ENCODE measurements around the gene SCG5.
A peak's percentile ranks its signal among the peaks of the same experiment; 100 is the strongest.
"Not testable (repeated sequence)": the region's sequence is repeated elsewhere in the genome, so short reads cannot be mapped to it uniquely, and the experiment has no call there.

Gene SCG5, protein sequence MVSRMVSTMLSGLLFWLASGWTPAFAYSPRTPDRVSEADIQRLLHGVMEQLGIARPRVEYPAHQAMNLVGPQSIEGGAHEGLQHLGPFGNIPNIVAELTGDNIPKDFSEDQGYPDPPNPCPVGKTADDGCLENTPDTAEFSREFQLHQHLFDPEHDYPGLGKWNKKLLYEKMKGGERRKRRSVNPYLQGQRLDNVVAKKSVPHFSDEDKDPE

GRCh38 chr15:32641517-32642059, at the start of gene SCG5:
TSS of gene SCG5 (plus strand) at chr15:32641710. CDS start at chr15:32643593, 1,883 bp downstream.
- Histone ChIP-seq H3K4me1 (ENCODE audit: control insufficient read depth in 1 of 2, insufficient read depth in 1 of 2, low read depth in 1 of 2, low read length in 1 of 2) (no peaks in the 10 kb centered on the region), H3K27me3 (peaks cover 30% of the 10 kb centered on the region), H3K9me3 (no peaks in the 10 kb centered on the region), H3K27ac (no peak within 1 kb of the TSS), H3K36me3 (peaks cover 29% of the 10 kb centered on the region), H3K4me3 (ENCODE audit: low read depth in 1 of 2, low read length in 1 of 2) (no peak within 1 kb of the TSS)
- TF ChIP-seq, protein P1, sequence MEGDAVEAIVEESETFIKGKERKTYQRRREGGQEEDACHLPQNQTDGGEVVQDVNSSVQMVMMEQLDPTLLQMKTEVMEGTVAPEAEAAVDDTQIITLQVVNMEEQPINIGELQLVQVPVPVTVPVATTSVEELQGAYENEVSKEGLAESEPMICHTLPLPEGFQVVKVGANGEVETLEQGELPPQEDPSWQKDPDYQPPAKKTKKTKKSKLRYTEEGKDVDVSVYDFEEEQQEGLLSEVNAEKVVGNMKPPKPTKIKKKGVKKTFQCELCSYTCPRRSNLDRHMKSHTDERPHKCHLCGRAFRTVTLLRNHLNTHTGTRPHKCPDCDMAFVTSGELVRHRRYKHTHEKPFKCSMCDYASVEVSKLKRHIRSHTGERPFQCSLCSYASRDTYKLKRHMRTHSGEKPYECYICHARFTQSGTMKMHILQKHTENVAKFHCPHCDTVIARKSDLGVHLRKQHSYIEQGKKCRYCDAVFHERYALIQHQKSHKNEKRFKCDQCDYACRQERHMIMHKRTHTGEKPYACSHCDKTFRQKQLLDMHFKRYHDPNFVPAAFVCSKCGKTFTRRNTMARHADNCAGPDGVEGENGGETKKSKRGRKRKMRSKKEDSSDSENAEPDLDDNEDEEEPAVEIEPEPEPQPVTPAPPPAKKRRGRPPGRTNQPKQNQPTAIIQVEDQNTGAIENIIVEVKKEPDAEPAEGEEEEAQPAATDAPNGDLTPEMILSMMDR (IDR thresholded peaks at IDR 0.05) = no peak

DNA sequence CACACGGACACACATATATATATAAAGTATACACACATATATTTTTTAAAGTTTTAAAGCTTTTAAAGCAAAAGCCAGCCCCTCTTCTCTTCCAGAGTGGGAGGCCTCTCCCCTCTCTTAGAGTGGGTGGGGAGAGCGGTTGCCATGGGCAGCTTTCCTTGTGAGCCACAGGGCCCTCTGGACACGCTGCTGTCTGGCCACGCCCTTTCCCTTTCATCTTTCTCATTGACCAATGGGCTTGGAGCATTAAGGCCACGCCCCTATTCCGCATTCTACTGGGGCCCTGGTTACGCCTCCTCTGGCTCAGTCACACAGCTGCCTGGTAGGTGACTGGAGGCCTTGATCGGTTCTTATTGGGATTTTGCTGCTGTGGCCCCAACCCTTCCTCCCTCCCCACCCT, 48.4 kb upstream of the SCG5 start, which contains the start of gene GOLGA8N:
TSS of gene GOLGA8N (plus strand) at position 306 of the 400 bp plus-strand sequence.
- H3K27me3 ChIP-seq; H3K9me3 ChIP-seq; H3K4me1 ChIP-seq (ENCODE audit: control insufficient read depth in 1 of 2, insufficient read depth in 1 of 2, low read depth in 1 of 2, low read length in 1 of 2); H3K36me3 ChIP-seq; H3K27ac ChIP-seq; H3K4me3 ChIP-seq (ENCODE audit: low read depth in 1 of 2, low read length in 1 of 2): not testable (repeated sequence)

GRCh38 chr15:32609518-32609917, 32.0 kb upstream of the SCG5 start:
- H3K4me1 ChIP-seq (ENCODE audit: control insufficient read depth in 1 of 2, insufficient read depth in 1 of 2, low read depth in 1 of 2, low read length in 1 of 2); H3K27ac ChIP-seq; H3K4me3 ChIP-seq (ENCODE audit: low read depth in 1 of 2, low read length in 1 of 2); H3K36me3 ChIP-seq; H3K27me3 ChIP-seq; H3K9me3 ChIP-seq: not testable (repeated sequence)

GRCh38 chr15:32610719-32611118, 30.8 kb upstream of the SCG5 start:
- H3K27me3 ChIP-seq; H3K4me3 ChIP-seq (ENCODE audit: low read depth in 1 of 2, low read length in 1 of 2); H3K36me3 ChIP-seq; H3K9me3 ChIP-seq; H3K4me1 ChIP-seq (ENCODE audit: control insufficient read depth in 1 of 2, insufficient read depth in 1 of 2, low read depth in 1 of 2, low read length in 1 of 2); H3K27ac ChIP-seq: not testable (repeated sequence)

GRCh38 chr15:32614712-32615050, 26.8 kb upstream of the SCG5 start:
- peak overlapping the region; percentile 66 to 74 for H3K4me3 ChIP-seq (ENCODE audit: low read depth in 1 of 2, low read length in 1 of 2)
- not testable (repeated sequence) for H3K27me3 ChIP-seq, H3K36me3 ChIP-seq, H3K9me3 ChIP-seq
- H3K27ac ChIP-seq = peak overlapping the region; percentile 84
- H3K4me1 ChIP-seq (ENCODE audit: control insufficient read depth in 1 of 2, insufficient read depth in 1 of 2, low read depth in 1 of 2, low read length in 1 of 2) = peaks cover 0 to 10% of the 10 kb centered on the region in 2 experiments

DNA sequence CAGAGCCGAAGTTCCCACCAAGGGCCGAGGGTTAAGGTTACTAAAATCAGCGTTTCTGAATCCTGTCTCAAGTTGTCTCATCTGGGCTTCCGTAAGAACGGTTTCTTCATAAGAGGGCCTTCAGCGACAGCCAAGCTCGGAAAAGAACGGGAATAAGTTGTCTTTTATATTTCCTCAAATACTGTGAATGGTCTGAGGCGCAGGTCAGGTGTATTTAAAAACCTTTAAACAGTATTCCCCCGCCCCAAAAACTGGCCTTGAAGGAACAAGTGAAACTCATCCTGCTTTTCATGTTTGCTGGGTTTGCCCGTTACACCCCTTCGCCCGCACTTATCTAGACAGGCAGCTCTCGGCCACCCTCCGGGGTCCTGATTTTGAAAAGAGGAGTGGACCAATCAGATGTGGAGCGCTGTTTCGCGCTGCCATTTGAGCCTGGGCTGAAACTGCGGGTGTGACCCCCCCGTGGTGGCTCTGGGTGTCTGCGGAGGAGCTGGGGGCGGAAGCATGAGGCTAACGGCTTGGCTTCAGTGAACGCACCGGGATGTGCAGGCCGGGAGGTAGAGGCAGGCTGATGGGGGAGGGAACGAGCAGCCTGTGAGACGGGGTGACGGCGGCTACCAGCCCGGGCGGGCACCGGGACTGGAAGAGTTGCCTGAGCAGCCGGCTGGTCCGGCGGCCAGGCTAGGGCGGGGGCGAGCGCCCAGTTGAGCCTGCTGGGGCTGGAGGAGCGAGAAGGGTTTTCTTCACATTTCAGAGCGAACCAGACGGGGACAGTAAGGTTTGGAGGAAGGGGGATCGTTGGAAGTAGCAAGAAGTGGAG, 26.2 kb upstream of the SCG5 start, which contains the start of gene ARHGAP11A:
TSS of gene ARHGAP11A (plus strand) at position 454 of the 820 bp plus-strand sequence. CDS start 708 bp downstream, outside the sequence.
- H3K4me1 ChIP-seq (ENCODE audit: control insufficient read depth in 1 of 2, insufficient read depth in 1 of 2, low read depth in 1 of 2, low read length in 1 of 2); H3K9me3 ChIP-seq; H3K36me3 ChIP-seq; H3K27me3 ChIP-seq: not testable (repeated sequence)
- peak within 1 kb of the TSS; percentile 66 to 74 for H3K4me3 ChIP-seq (ENCODE audit: low read depth in 1 of 2, low read length in 1 of 2)
- H3K27ac ChIP-seq = peak within 1 kb of the TSS; percentile 84

DNA sequence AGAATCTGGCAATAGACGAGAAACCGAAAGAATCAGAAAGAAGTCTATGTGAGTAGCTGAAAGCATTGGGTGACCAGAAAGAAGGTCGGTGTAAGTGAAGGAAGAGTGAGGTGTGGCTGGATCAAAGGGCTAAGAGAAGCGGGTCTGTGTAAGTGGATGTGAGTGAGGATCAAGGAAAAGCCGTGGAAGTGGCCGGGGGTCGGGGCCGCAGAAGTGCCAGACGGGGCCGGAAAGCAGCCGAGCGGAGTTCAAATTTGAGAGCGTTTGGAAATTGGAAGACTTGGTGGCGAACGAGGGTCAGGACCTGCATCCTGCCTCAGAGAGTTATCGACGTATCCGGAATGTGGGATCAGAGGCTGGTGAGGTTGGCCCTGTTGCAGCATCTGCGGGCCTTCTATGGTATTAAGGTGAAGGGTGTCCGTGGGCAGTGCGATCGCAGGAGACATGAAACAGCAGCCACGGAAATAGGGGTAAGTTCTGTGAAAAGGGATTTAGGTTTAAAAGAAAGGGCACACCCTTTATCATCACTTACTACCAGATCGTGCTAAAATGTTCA, 25.6 kb upstream of the SCG5 start:
- not testable (repeated sequence) for H3K27me3 ChIP-seq; H3K36me3 ChIP-seq; H3K9me3 ChIP-seq; H3K4me1 ChIP-seq (ENCODE audit: control insufficient read depth in 1 of 2, insufficient read depth in 1 of 2, low read depth in 1 of 2, low read length in 1 of 2)
- peak overlapping the region; percentile 84 for H3K27ac ChIP-seq
- peak overlapping the region; percentile 66 to 74 for H3K4me3 ChIP-seq (ENCODE audit: low read depth in 1 of 2, low read length in 1 of 2)

DNA sequence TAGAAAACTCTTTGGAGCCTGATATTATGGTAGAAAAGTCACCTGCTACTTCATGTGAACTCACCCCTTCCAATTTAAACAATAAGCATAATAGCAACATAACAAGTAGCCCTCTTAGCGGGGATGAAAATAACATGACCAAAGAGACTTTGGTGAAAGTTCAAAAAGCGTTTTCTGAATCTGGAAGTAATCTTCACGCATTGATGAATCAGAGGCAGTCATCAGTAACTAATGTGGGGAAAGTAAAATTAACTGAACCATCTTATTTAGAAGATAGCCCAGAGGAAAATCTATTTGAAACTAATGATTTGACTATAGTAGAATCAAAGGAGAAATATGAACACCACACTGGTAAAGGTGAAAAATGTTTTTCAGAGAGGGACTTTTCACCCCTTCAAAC, 5.1 kb upstream of the SCG5 start:
- Histone ChIP-seq H3K27me3 (peaks cover 11% of the 10 kb centered on the region), H3K36me3 (peaks cover 59% of the 10 kb centered on the region), H3K4me3 (ENCODE audit: low read depth in 1 of 2, low read length in 1 of 2) (no peak overlapping the region), H3K27ac (no peak overlapping the region), H3K4me1 (ENCODE audit: control insufficient read depth in 1 of 2, insufficient read depth in 1 of 2, low read depth in 1 of 2, low read length in 1 of 2) (no peaks in the 10 kb centered on the region), H3K9me3 (no peaks in the 10 kb centered on the region)
- TF ChIP-seq, protein P1 (IDR thresholded peaks at IDR 0.05) = no peak
